ENCODE measurements around the gene EIF4A3.

GRCh38 chr17:80115159-80115558 lies 31.8 kb downstream of the EIF4A3 start:
- TF ChIP-seq, protein P1, sequence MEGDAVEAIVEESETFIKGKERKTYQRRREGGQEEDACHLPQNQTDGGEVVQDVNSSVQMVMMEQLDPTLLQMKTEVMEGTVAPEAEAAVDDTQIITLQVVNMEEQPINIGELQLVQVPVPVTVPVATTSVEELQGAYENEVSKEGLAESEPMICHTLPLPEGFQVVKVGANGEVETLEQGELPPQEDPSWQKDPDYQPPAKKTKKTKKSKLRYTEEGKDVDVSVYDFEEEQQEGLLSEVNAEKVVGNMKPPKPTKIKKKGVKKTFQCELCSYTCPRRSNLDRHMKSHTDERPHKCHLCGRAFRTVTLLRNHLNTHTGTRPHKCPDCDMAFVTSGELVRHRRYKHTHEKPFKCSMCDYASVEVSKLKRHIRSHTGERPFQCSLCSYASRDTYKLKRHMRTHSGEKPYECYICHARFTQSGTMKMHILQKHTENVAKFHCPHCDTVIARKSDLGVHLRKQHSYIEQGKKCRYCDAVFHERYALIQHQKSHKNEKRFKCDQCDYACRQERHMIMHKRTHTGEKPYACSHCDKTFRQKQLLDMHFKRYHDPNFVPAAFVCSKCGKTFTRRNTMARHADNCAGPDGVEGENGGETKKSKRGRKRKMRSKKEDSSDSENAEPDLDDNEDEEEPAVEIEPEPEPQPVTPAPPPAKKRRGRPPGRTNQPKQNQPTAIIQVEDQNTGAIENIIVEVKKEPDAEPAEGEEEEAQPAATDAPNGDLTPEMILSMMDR (IDR thresholded peaks at IDR 0.05) = no peak
- TF ChIP-seq POLR2A (IDR thresholded peaks at IDR 0.05) = no peak

Measured in body of pancreas (tissue), 4 donors.